Astrocyte (in vitro differentiated cells and primary cell): ENCODE measurements around the gene DEGS1. TPM values are rescaled to one million over a fixed set of nuclear protein-coding genes. Genes with fewer than 3 reads are reported as not detected.

ENCODE experiments used
- DNase-seq: peaks from one replicate; pipeline ENCODE4 v3.0.0-alpha.2; 2010; ENCODE audit warnings: low read depth
- FAIRE-seq: peaks from 2 replicates; lab custom pipeline; 2011; peaks lifted over from hg19 to GRCh38; lab: Jason Lieb, UNC
- H2AFZ ChIP-seq: 2 replicates; pipeline ENCODE4 v1.6.0; 2012; ENCODE audit warnings: low read depth, low read length, inconsistent platforms
- H3K27ac ChIP-seq: 2 replicates; pipeline ENCODE4 v1.5.1; 2011; ENCODE audit warnings: low read depth, low read length, inconsistent platforms
- H3K27me3 ChIP-seq: 2 replicates; pipeline ENCODE4 v1.6.0; 2011; ENCODE audit warnings: low read length, inconsistent platforms; ENCODE audit not compliant: insufficient read depth
- H3K36me3 ChIP-seq: 2 replicates; pipeline ENCODE4 v1.5.1; 2011; ENCODE audit warnings: low read length, inconsistent platforms; ENCODE audit not compliant: insufficient read depth
- H3K4me1 ChIP-seq: 2 replicates; pipeline ENCODE4 v1.5.1; 2011; ENCODE audit warnings: low read length, inconsistent platforms; ENCODE audit not compliant: insufficient read depth
- H3K4me2 ChIP-seq: 2 replicates; pipeline ENCODE4 v1.6.0; 2012; ENCODE audit warnings: low read length, inconsistent platforms
- H3K4me3 ChIP-seq: 2 replicates; pipeline ENCODE4 v1.5.1; 2011; ENCODE audit warnings: low read depth, mild to moderate bottlenecking, low read length, inconsistent platforms; ENCODE audit not compliant: insufficient read depth
- H3K79me2 ChIP-seq: 2 replicates; pipeline ENCODE4 v1.6.0; 2012; ENCODE audit warnings: mild to moderate bottlenecking, low read length, inconsistent platforms; ENCODE audit not compliant: insufficient read depth
- H3K9ac ChIP-seq: 2 replicates; pipeline ENCODE4 v1.6.0; 2012; ENCODE audit warnings: mild to moderate bottlenecking, low read length, inconsistent platforms
- H3K9me3 ChIP-seq: 2 replicates; pipeline ENCODE4 v1.5.1; 2012; ENCODE audit warnings: low read depth, mild to moderate bottlenecking, low read length, inconsistent platforms; ENCODE audit not compliant: insufficient read depth
- H4K20me1 ChIP-seq: 2 replicates; pipeline ENCODE4 v1.6.0; 2012; ENCODE audit warnings: low read length, inconsistent platforms; ENCODE audit not compliant: insufficient read depth
- H3K27ac Mint-ChIP-seq: one replicate; pipeline ENCODE4 v1.8.0; 2021; ENCODE audit warnings: mild to moderate bottlenecking, mixed read lengths; ENCODE audit not compliant: unreplicated experiment
- H3K27me3 Mint-ChIP-seq: one replicate; pipeline ENCODE4 v1.8.0; 2021; ENCODE audit warnings: low read depth, mixed read lengths; ENCODE audit not compliant: unreplicated experiment
- H3K36me3 Mint-ChIP-seq: one replicate; pipeline ENCODE4 v1.8.0; 2021; ENCODE audit warnings: low read depth, mixed read lengths; ENCODE audit not compliant: unreplicated experiment
- H3K4me1 Mint-ChIP-seq: one replicate; pipeline ENCODE4 v1.8.0; 2021; ENCODE audit warnings: low read depth, mixed read lengths; ENCODE audit not compliant: unreplicated experiment
- H3K4me3 Mint-ChIP-seq: one replicate; pipeline ENCODE4 v1.8.0; 2021; ENCODE audit warnings: mild to moderate bottlenecking, moderate library complexity, mixed read lengths; ENCODE audit not compliant: unreplicated experiment
- H3K9me3 Mint-ChIP-seq: one replicate; pipeline ENCODE4 v1.8.0; 2021; ENCODE audit warnings: mild to moderate bottlenecking, mixed read lengths; ENCODE audit not compliant: unreplicated experiment
- EZH2 ChIP-seq: IDR thresholded peaks from 2 replicates; pipeline ENCODE4 v1.6.1; 2012; ENCODE audit warnings: mild to moderate bottlenecking, low read length, inconsistent platforms; ENCODE audit not compliant: insufficient read depth
- total RNA-seq: library from RNA; stranded (reverse); gene quantifications from 2 replicates; pipeline ENCODE4 v1.2.1, GENCODE V29; 2021
- TF ChIP-seq, protein P1 (sequence below): IDR thresholded peaks from 2 replicates; pipeline ENCODE4 v1.5.1; 2011; ENCODE audit warnings: low read depth, mild to moderate bottlenecking, inconsistent platforms, low read length, moderate library complexity; ENCODE audit not compliant: insufficient read depth

Gene DEGS1
- total RNA-seq, 1 donor from 2014 or later, result 115 TPM

DNA sequence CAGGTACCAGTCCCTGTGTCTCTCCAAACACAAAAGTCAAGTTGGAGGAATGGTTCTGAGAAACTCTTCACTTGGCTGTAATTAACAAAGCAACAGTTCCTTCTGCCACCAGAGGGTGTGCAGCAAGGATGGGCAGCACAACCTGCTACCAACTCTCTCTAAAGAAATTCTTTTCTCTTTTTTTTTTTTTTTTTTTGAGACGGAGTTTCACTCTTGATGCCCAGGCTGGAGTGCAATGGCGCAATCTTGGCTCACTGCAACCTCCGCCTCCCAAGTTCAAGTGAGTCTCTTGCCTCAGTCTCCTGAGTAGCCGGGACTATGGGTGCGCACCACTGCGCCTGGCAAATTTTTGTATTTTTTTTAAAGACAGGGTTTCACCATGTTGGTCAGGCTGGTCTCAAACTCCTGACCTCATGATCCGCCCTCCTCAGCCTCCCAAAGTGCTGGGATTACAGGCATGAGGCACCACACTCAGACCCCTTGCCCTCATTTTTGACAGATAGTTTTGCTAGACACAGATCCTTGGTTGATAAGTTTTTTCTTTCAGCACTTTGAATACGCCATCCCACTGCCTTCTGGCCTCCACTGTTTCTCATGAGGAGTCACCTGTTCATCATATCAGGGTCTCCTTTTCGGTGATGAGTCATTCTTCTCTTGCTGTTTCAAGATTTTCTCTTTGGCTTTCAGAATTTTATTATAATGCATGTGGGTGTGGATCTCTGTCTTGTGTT is 12.1 kb upstream of the DEGS1 start:
- Histone ChIP-seq H3K9me3 (no peaks in the 10 kb centered on the region), H3K36me3 (no peaks in the 10 kb centered on the region), H3K27me3 (peaks cover 3% of the 10 kb centered on the region), H3K4me3 (no peak overlapping the region), H3K79me2 (no peaks in the 10 kb centered on the region), H3K4me1 (peaks cover 10% of the 10 kb centered on the region), H3K4me2 (no peak overlapping the region), H2AFZ (no peak overlapping the region), H4K20me1 (no peaks in the 10 kb centered on the region), H3K27ac (no peak overlapping the region), H3K9ac (no peak overlapping the region)
- Mint-ChIP-seq H3K36me3 (no peaks in the 10 kb centered on the region), H3K27me3 (peaks cover 7% of the 10 kb centered on the region), H3K27ac (no peak overlapping the region), H3K4me3 (no peak overlapping the region), H3K9me3 (no peaks in the 10 kb centered on the region), H3K4me1 (peaks cover 14% of the 10 kb centered on the region)
- TF ChIP-seq, protein P1, sequence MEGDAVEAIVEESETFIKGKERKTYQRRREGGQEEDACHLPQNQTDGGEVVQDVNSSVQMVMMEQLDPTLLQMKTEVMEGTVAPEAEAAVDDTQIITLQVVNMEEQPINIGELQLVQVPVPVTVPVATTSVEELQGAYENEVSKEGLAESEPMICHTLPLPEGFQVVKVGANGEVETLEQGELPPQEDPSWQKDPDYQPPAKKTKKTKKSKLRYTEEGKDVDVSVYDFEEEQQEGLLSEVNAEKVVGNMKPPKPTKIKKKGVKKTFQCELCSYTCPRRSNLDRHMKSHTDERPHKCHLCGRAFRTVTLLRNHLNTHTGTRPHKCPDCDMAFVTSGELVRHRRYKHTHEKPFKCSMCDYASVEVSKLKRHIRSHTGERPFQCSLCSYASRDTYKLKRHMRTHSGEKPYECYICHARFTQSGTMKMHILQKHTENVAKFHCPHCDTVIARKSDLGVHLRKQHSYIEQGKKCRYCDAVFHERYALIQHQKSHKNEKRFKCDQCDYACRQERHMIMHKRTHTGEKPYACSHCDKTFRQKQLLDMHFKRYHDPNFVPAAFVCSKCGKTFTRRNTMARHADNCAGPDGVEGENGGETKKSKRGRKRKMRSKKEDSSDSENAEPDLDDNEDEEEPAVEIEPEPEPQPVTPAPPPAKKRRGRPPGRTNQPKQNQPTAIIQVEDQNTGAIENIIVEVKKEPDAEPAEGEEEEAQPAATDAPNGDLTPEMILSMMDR, result peak; percentile 27
- TF ChIP-seq EZH2, result no peak
- FAIRE-seq, result no peak
- no peak for DNase-seq

DNA sequence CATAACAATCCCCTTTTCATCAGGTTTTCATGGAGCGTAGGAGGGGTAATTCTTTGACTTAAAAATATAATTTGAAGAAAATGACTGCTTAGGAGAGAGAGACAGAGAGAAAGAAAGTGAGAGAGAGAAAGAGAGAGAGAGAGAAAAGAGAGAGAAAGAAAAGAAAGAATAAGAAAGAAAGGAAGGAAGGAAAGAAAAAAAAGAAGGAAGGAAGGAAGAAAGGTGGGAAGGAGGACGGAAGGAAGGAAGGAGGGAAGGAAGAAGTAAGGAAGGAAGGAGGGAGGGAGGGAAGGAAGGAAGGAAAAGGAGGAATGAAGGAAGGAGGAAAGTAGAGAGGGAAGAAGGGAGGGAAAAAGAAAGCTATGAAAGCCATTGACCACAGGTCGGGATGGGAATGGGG is 10.8 kb upstream of the DEGS1 start:
- DNase-seq (no peak), FAIRE-seq (no peak)
- Histone ChIP-seq H3K9ac (no peak overlapping the region), H3K36me3 (no peaks in the 10 kb centered on the region), H2AFZ (no peak overlapping the region), H3K27me3 (peaks cover 3% of the 10 kb centered on the region), H4K20me1 (no peaks in the 10 kb centered on the region), H3K4me3 (no peak overlapping the region), H3K4me1 (peaks cover 10% of the 10 kb centered on the region), H3K27ac (no peak overlapping the region), H3K79me2 (no peaks in the 10 kb centered on the region), H3K4me2 (no peak overlapping the region), H3K9me3 (no peaks in the 10 kb centered on the region)
- Mint-ChIP-seq H3K36me3 (no peaks in the 10 kb centered on the region), H3K27ac (no peak overlapping the region), H3K4me3 (no peak overlapping the region), H3K4me1 (peaks cover 14% of the 10 kb centered on the region), H3K27me3 (peaks cover 7% of the 10 kb centered on the region), H3K9me3 (no peaks in the 10 kb centered on the region)
- no peak for TF ChIP-seq EZH2
- TF ChIP-seq, protein P1, result no peak

DNA sequence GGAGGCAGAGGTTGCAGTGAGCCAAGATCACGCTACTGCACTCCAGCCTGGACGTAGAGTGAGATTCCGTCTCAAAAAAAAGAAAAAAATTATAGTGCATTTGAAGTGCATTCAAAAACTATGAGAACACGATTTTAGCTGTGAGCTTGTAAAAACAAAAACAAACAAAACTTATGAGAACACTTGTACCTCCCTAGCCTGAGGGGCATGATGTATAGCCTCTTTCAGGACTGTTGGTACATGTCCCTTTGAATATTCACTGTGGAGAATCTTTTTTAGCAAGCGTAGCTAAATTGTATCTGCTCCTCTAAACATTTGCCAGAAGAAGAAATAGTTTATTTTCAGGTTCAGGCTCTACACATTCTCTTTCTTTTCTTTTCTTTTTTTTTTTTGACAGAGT is 9.5 kb upstream of the DEGS1 start:
- Histone ChIP-seq H3K9me3 (no peaks in the 10 kb centered on the region), H3K27ac (no peak overlapping the region), H4K20me1 (no peaks in the 10 kb centered on the region), H3K4me1 (peaks cover 10% of the 10 kb centered on the region), H3K79me2 (no peaks in the 10 kb centered on the region), H3K27me3 (peaks cover 3% of the 10 kb centered on the region), H3K36me3 (no peaks in the 10 kb centered on the region), H2AFZ (no peak overlapping the region), H3K4me3 (no peak overlapping the region), H3K9ac (no peak overlapping the region), H3K4me2 (no peak overlapping the region)
- Mint-ChIP-seq H3K9me3 (no peaks in the 10 kb centered on the region), H3K4me1 (peaks cover 14% of the 10 kb centered on the region), H3K27ac (no peak overlapping the region), H3K27me3 (peaks cover 7% of the 10 kb centered on the region), H3K4me3 (no peak overlapping the region), H3K36me3 (no peaks in the 10 kb centered on the region)
- TF ChIP-seq, protein P1, result no peak
- TF ChIP-seq EZH2, result no peak
- FAIRE-seq (no peak), DNase-seq (no peak)
